GM18867 (cell line): ENCODE measurements around the gene RAB40C.
A peak's percentile ranks its signal among the peaks of the same experiment; 100 is the strongest.

Experiments
- ATAC-seq: cut with Tn5 transposase; IDR thresholded peaks from one replicate; pipeline ENCODE4 v1.9.1; 2021; ENCODE audit warnings: mild to moderate bottlenecking, moderate library complexity; ENCODE audit not compliant: unreplicated experiment

Gene RAB40C

GRCh38 chr16:641326-642188 lies 51.7 kb downstream of the RAB40C start, which contains the start of gene MCRIP2:
MCRIP2 (plus strand) TSS chr16:641828; CDS start chr16:641992, 164 bp downstream.
- ATAC-seq: peak; percentile 45

GRCh38 chr16:642189-643049 lies 52.6 kb downstream of the RAB40C start:
- peak; percentile 45 for ATAC-seq

- ATAC-seq: no peak
Measured at GRCh38 chr16:643050-643368, 53.1 kb downstream of the RAB40C start.

GRCh38 chr16:644556-644955 lies 54.7 kb downstream of the RAB40C start:
- no peak for ATAC-seq

GRCh38 chr16:645852-646678 lies 56.2 kb downstream of the RAB40C start:
- ATAC-seq: no peak

GRCh38 chr16:646679-647172 lies 56.9 kb downstream of the RAB40C start:
- no peak for ATAC-seq

GRCh38 chr16:647173-647902 lies 57.5 kb downstream of the RAB40C start:
- ATAC-seq: no peak

GRCh38 chr16:648071-648780 lies 58.4 kb downstream of the RAB40C start:
- ATAC-seq: no peak

GRCh38 chr16:648781-649589 lies 59.1 kb downstream of the RAB40C start, which contains the start of gene WDR90:
WDR90 (plus strand) TSS chr16:649365; CDS start chr16:649417, 52 bp downstream.
- peak; percentile 73 for ATAC-seq

GRCh38 chr16:649631-650030 lies 59.8 kb downstream of the RAB40C start:
- no peak for ATAC-seq

GRCh38 chr16:651844-652243 lies 62.0 kb downstream of the RAB40C start:
- no peak for ATAC-seq

GRCh38 chr16:652454-653305 lies 62.8 kb downstream of the RAB40C start:
- no peak for ATAC-seq

- no peak for ATAC-seq
Measured at GRCh38 chr16:654034-654433, 64.2 kb downstream of the RAB40C start.

GRCh38 chr16:657487-657886 lies 67.6 kb downstream of the RAB40C start:
- no peak for ATAC-seq

- no peak for ATAC-seq
Measured at GRCh38 chr16:658679-659571, 69.1 kb downstream of the RAB40C start.

GRCh38 chr16:659618-660017 lies 69.8 kb downstream of the RAB40C start:
- no peak for ATAC-seq

- ATAC-seq: no peak
Measured at GRCh38 chr16:660132-660458, 70.2 kb downstream of the RAB40C start.
